H1 (cell line): ENCODE measurements around the gene COL8A1. TPM values are rescaled to one million over a fixed set of nuclear protein-coding genes. Genes with fewer than 3 reads are reported as not detected.

Experiments
- CTCF ChIA-PET: fragments of 300-600 bp; sonication (Branson Sonifier 250); formaldehyde crosslinking; loops from one replicate; lab custom pipeline; 2021; ENCODE audit not compliant: partially characterized antibody; lab: Charles Lee
- POLR2A ChIA-PET: fragments of 300-600 bp; sonication (Branson Sonifier 250); formaldehyde crosslinking; loops from one replicate; lab custom pipeline; 2021; ENCODE audit warnings: inconsistent platforms; ENCODE audit not compliant: partially characterized antibody; lab: Charles Lee
- DNase-seq, 2 experiments: peaks; one replicate each; pipeline versions ENCODE4 v3.0.0 to v3.0.0-alpha.2; 2010 to 2022; ENCODE audit warnings: low spot score in 2 of 2, low read depth in 1 of 2, mixed read lengths in 1 of 2
- FAIRE-seq: peaks from 2 replicates; lab custom pipeline; 2011; peaks lifted over from hg19 to GRCh38; lab: Jason Lieb, UNC
- H2AFZ ChIP-seq: 2 replicates; pipeline ENCODE4 v1.8.1; 2012; ENCODE audit warnings: low read length, inconsistent platforms
- H2AK5ac ChIP-seq: 2 replicates; pipeline ENCODE4 v1.6.1; 2013; ENCODE audit warnings: low read depth, low read length
- H2BK120ac ChIP-seq: replicated peaks from 2 replicates; pipeline ENCODE3; 2013; ENCODE audit warnings: low read depth, low read length, inconsistent platforms
- H2BK12ac ChIP-seq: 2 replicates; pipeline ENCODE4 v1.6.1; 2013; ENCODE audit warnings: low read depth, low read length
- H2BK15ac ChIP-seq: 2 replicates; pipeline ENCODE4 v1.6.1; 2013; ENCODE audit warnings: low read length
- H2BK20ac ChIP-seq: 2 replicates; pipeline ENCODE4 v1.6.1; 2013; ENCODE audit warnings: low read length
- H2BK5ac ChIP-seq: 2 replicates; pipeline ENCODE4 v1.6.1; 2013; ENCODE audit warnings: low read depth, low read length
- H3K14ac ChIP-seq: 2 replicates; pipeline ENCODE4 v1.6.1; 2013; ENCODE audit warnings: inconsistent platforms; ENCODE audit not compliant: insufficient read length
- H3K18ac ChIP-seq: 2 replicates; pipeline ENCODE4 v1.6.1; 2013; ENCODE audit warnings: low read length; ENCODE audit errors: extremely low read depth
- H3K23ac ChIP-seq: 2 replicates; pipeline ENCODE4 v1.6.1; 2013; ENCODE audit warnings: inconsistent platforms; ENCODE audit not compliant: insufficient read length
- H3K23me2 ChIP-seq: 2 replicates; pipeline ENCODE4 v1.6.1; 2013; ENCODE audit warnings: low read depth, low read length
- H3K27ac ChIP-seq: 2 replicates; pipeline ENCODE4 v1.6.1; 2011; ENCODE audit warnings: low read depth, low read length, inconsistent platforms
- H3K27me3 ChIP-seq, 4 experiments: replicated peaks in 1 of 4; 1 replicate in 1 of 4; 2 replicates in 3 of 4; pipeline versions ENCODE4 v1.6.1 to v1.8.1; 2011 to 2013; ENCODE audit warnings: low read length in 3 of 4, mild to moderate bottlenecking in 3 of 4, inconsistent platforms in 2 of 4, mixed read lengths in 2 of 4, moderate library complexity in 1 of 4; ENCODE audit not compliant: control insufficient read depth in 3 of 4, insufficient read depth in 3 of 4; ENCODE audit errors: extremely low read depth in 1 of 4
- H3K36me3 ChIP-seq, 4 experiments: 2 replicates each; pipeline versions ENCODE4 v1.6.1 to v1.8.1; 2011 to 2013; ENCODE audit warnings: mild to moderate bottlenecking in 4 of 4, low read length in 3 of 4, moderate library complexity in 2 of 4, control low read depth in 1 of 4, inconsistent platforms in 1 of 4; ENCODE audit not compliant: insufficient read depth in 4 of 4, control insufficient read depth in 2 of 4
- H3K4ac ChIP-seq: replicated peaks from 2 replicates; pipeline ENCODE3; 2013; ENCODE audit warnings: low read length, low read depth, mixed read lengths, inconsistent platforms; ENCODE audit not compliant: insufficient read length
- H3K4me1 ChIP-seq, 4 experiments: replicated peaks in 1 of 4; 1 replicate in 1 of 4; 2 replicates in 3 of 4; pipeline versions ENCODE4 v1.6.1 to v1.8.1; 2011 to 2013; ENCODE audit warnings: low read length in 3 of 4, inconsistent platforms in 2 of 4, mixed read lengths in 1 of 4; ENCODE audit not compliant: insufficient read depth in 4 of 4, control insufficient read depth in 3 of 4
- H3K4me2 ChIP-seq, 2 experiments: 2 replicates each; pipeline versions ENCODE4 v1.6.1 to v1.8.1; 2011 to 2013; ENCODE audit warnings: low read depth in 2 of 2, low read length in 2 of 2, control low read depth in 1 of 2, inconsistent platforms in 1 of 2, mild to moderate bottlenecking in 1 of 2; ENCODE audit not compliant: insufficient read depth in 1 of 2
- H3K4me3 ChIP-seq, 4 experiments: fragments of 200-600, 300-600 bp in 1 of 4; sonication (generic), shearing (Covaris generic), sonication (Bioruptor Twin) in 1 of 4; 2 replicates each; pipeline versions ENCODE4 v1.5.1 to v1.8.1; 2011 to 2016; ENCODE audit warnings: low read length in 4 of 4, low read depth in 3 of 4, control low read depth in 2 of 4, inconsistent platforms in 2 of 4, mild to moderate bottlenecking in 2 of 4, mixed read lengths in 1 of 4, moderate library complexity in 1 of 4; ENCODE audit not compliant: insufficient read depth in 2 of 4; ENCODE audit errors: extremely low read depth in 1 of 4
- H3K56ac ChIP-seq: replicated peaks from 2 replicates; pipeline ENCODE3; 2013; ENCODE audit warnings: low read depth, mild to moderate bottlenecking, mixed read lengths, low read length, inconsistent platforms; ENCODE audit not compliant: insufficient read length
- H3K79me1 ChIP-seq: 2 replicates; pipeline ENCODE4 v1.6.1; 2013; ENCODE audit warnings: low read depth, low read length, control low read depth
- H3K79me2 ChIP-seq, 2 experiments: 2 replicates each; pipeline versions ENCODE4 v1.6.1 to v1.8.1; 2012 to 2013; ENCODE audit warnings: low read length in 2 of 2, mild to moderate bottlenecking in 2 of 2, inconsistent platforms in 1 of 2; ENCODE audit not compliant: insufficient read depth in 2 of 2, control insufficient read depth in 1 of 2
- H3K9ac ChIP-seq, 4 experiments: replicated peaks in 1 of 4; 1 replicate in 1 of 4; 2 replicates in 3 of 4; pipeline versions ENCODE4 v1.6.1 to v1.8.1; 2011 to 2013; ENCODE audit warnings: low read depth in 3 of 4, low read length in 3 of 4, control low read depth in 2 of 4, mild to moderate bottlenecking in 2 of 4, moderate library complexity in 2 of 4, inconsistent platforms in 1 of 4; ENCODE audit errors: extremely low read depth in 1 of 4
- H3K9me3 ChIP-seq, 2 experiments: 2 replicates each; pipeline versions ENCODE4 v1.6.1 to v1.8.1; 2012 to 2013; ENCODE audit warnings: mild to moderate bottlenecking in 2 of 2, moderate library complexity in 2 of 2, control low read depth in 1 of 2, inconsistent platforms in 1 of 2, low read depth in 1 of 2, low read length in 1 of 2, mixed read lengths in 1 of 2; ENCODE audit not compliant: insufficient read depth in 2 of 2
- H4K20me1 ChIP-seq, 2 experiments: replicated peaks in 1 of 2; 2 replicates each; pipeline versions ENCODE3 to v1.8.1; 2011 to 2013; ENCODE audit warnings: inconsistent platforms in 2 of 2, low read length in 2 of 2, mild to moderate bottlenecking in 1 of 2; ENCODE audit not compliant: insufficient read depth in 2 of 2, control insufficient read depth in 1 of 2
- H4K5ac ChIP-seq: 2 replicates; pipeline ENCODE4 v1.6.1; 2013; ENCODE audit warnings: low read length, low read depth, mixed read lengths, inconsistent platforms; ENCODE audit not compliant: insufficient read length
- H4K8ac ChIP-seq: 2 replicates; pipeline ENCODE4 v1.8.0; 2013; ENCODE audit warnings: mild to moderate bottlenecking, moderate library complexity, low read length, inconsistent platforms; ENCODE audit not compliant: insufficient read depth; ENCODE audit errors: extremely low read depth
- H4K91ac ChIP-seq: replicated peaks from 2 replicates; pipeline ENCODE3; 2013; ENCODE audit warnings: low read length, mixed read lengths, inconsistent platforms; ENCODE audit not compliant: insufficient read length
- ASH2L ChIP-seq: fragments of 200-600, 300-600 bp; sonication (generic); IDR thresholded peaks from one replicate; pipeline ENCODE4 v1.7.1; 2017; ENCODE audit warnings: low read length
- BACH1 ChIP-seq: IDR thresholded peaks from 2 replicates; pipeline ENCODE4 v1.6.1; 2012; ENCODE audit warnings: low read length, improper control_type of control experiment
- CTBP2 ChIP-seq: IDR thresholded peaks from 2 replicates; pipeline ENCODE4 v1.7.0; 2011; ENCODE audit warnings: borderline replicate concordance, mild to moderate bottlenecking, moderate library complexity, mixed read lengths, low read length; ENCODE audit not compliant: insufficient read depth, insufficient read length
- CTCF ChIP-seq, 3 experiments: IDR thresholded peaks; 1 replicate in 2 of 3; 2 replicates in 1 of 3; pipeline versions ENCODE4 v1.5.1 to v1.6.1; 2011; ENCODE audit warnings: low read length in 3 of 3, mild to moderate bottlenecking in 3 of 3, inconsistent platforms in 2 of 3, low read depth in 1 of 3, moderate library complexity in 1 of 3; ENCODE audit not compliant: insufficient read depth in 1 of 3; ENCODE audit errors: control extremely low read depth in 1 of 3
- JUND ChIP-seq: IDR thresholded peaks from 2 replicates; pipeline ENCODE4 v1.6.1; 2011; ENCODE audit warnings: mild to moderate bottlenecking, improper control_type of control experiment, low read length
- MAX ChIP-seq: IDR thresholded peaks from 2 replicates; pipeline ENCODE4 v1.6.1; 2012; ENCODE audit warnings: inconsistent platforms
- NANOG ChIP-seq: IDR thresholded peaks from 2 replicates; pipeline ENCODE4 v1.6.1; 2011; ENCODE audit warnings: low read length, low read depth, mild to moderate bottlenecking, inconsistent platforms; ENCODE audit not compliant: insufficient read depth, poor library complexity, severe bottlenecking
- RFX5 ChIP-seq: IDR thresholded peaks from 2 replicates; pipeline ENCODE4 v1.6.1; 2011; ENCODE audit warnings: low read depth, low read length, improper control_type of control experiment, borderline replicate concordance
- TAF1 ChIP-seq: IDR thresholded peaks from 2 replicates; pipeline ENCODE4 v1.6.1; 2011; ENCODE audit warnings: mild to moderate bottlenecking, low read depth, low read length
- WGBS, 2 experiments: shearing (Covaris generic) in 1 of 2; methylation state at CpG; one replicate each; pipeline versions ENCODE4 v1.1.6 to v1.1.7; 2013 to 2015; ENCODE audit warnings: low lambda C conversion rate in 2 of 2, mixed read lengths in 2 of 2, inconsistent platforms in 1 of 2, low coverage in 1 of 2, missing lambda C conversion rate in 1 of 2; ENCODE audit not compliant: insufficient replicate concordance in 2 of 2, insufficient coverage in 1 of 2, insufficient read length in 1 of 2; ENCODE audit errors: extremely low coverage in 1 of 2, missing lambda C conversion rate in 1 of 2; 5-methylcytosine and 5-hydroxymethylcytosine counted together
- polyA plus RNA-seq, 7 experiments: library from polyadenylated mRNA; depleted of rRNA in 3 of 7; stranded (reverse) in 5 of 7; unstranded in 2 of 7; fragments of >200 nt in 5 of 7; fragments of 200-250 nt in 2 of 7; gene quantifications; 1 replicate in 5 of 7; 2 replicates in 1 of 7; 4 replicates in 1 of 7; pipeline versions ENCODE4 v1.2.1 to v1.2.3, GENCODE V29; 2011 to 2013; ENCODE audit warnings: missing spikeins in 2 of 7, mixed read lengths in 2 of 7
- total RNA-seq: library from RNA; stranded (reverse); fragmentation: NEBNext Ultra II Directional; extraction: Animal tissue kit (Norgen Biotek cat#: 25700); gene quantifications from 2 replicates; pipeline ENCODE4 v1.2.1, GENCODE V29; 2021

COL8A1 gene
- total and polyA plus RNA-seq, 2 of the 8 experiments (the other 6 are each of a cell fraction or from before 2014, with no cell fraction given): 0.21 to 1.2 TPM

- CTCF ChIA-PET: interaction anchor here (1.9 to 2.2 kb wide), 2 partner anchors 71 to 734 kb away, joined by 7 read pairs; no protein-coding TSS in a partner anchor
- TF ChIP-seq RFX5 (no peak), CTCF (IDR thresholded peaks at IDR 0.05; ENCODE audit: control extremely low read depth in 1 of 3, insufficient read depth in 1 of 3, low read depth in 1 of 3, low read length in 3 of 3) (no peak), TAF1 (no peak), ASH2L (no peak), BACH1 (no peak), JUND (no peak), CTBP2 (no peak), MAX (no peak), NANOG (no peak)
Measured at GRCh38 chr3:99758502-99759177, 120.2 kb downstream of the COL8A1 start.

More at GRCh38 chr3:99758502-99759177, 120.2 kb downstream of the COL8A1 start:
- H3K27me3 ChIP-seq: no peaks in the 10 kb centered on the region
- no peak overlapping the region for H2BK12ac ChIP-seq
- H2BK120ac ChIP-seq: no peak overlapping the region
- no peak overlapping the region for H3K14ac ChIP-seq
- H3K4ac ChIP-seq: no peak overlapping the region
- no peak overlapping the region for H3K4me3 ChIP-seq
- H4K8ac ChIP-seq: no peak overlapping the region
- FAIRE-seq: no peak
- no peak overlapping the region for H3K23ac ChIP-seq
- no peaks in the 10 kb centered on the region for H3K79me1 ChIP-seq
- H4K20me1 ChIP-seq: no peaks in the 10 kb centered on the region
- no peak overlapping the region for H3K4me2 ChIP-seq
- DNase-seq: no peak
- H2BK15ac ChIP-seq: no peak overlapping the region
- no peak overlapping the region for H3K56ac ChIP-seq
- no peaks in the 10 kb centered on the region for H3K4me1 ChIP-seq
- no peak overlapping the region for H2AK5ac ChIP-seq
- no peaks in the 10 kb centered on the region for H3K79me2 ChIP-seq
- H3K9me3 ChIP-seq: no peaks in the 10 kb centered on the region
- no peak overlapping the region for H4K5ac ChIP-seq
- H3K23me2 ChIP-seq: no peaks in the 10 kb centered on the region
- no peak overlapping the region for H3K27ac ChIP-seq
- H3K9ac ChIP-seq: no peak overlapping the region
- H3K36me3 ChIP-seq: no peaks in the 10 kb centered on the region
- POLR2A ChIA-PET: no interaction called here
- no peak overlapping the region for H2AFZ ChIP-seq
- H2BK20ac ChIP-seq: no peak overlapping the region
- H3K18ac ChIP-seq: no peak overlapping the region
- 91% methylated on average over 3 of the region's 3 CpGs; no CpG with 5 or more reads in 1 of the 2 experiments for WGBS, 2 experiments
- no peak overlapping the region for H2BK5ac ChIP-seq
- no peak overlapping the region for H4K91ac ChIP-seq
